Measurements from ENCODE around the gene KRT33B. TPM values are rescaled to one million over a fixed set of nuclear protein-coding genes. Genes with fewer than 3 reads are reported as not detected.

Gene KRT33B
- total RNA-seq, 1 experiment from 2014 or later: not detected

DNA sequence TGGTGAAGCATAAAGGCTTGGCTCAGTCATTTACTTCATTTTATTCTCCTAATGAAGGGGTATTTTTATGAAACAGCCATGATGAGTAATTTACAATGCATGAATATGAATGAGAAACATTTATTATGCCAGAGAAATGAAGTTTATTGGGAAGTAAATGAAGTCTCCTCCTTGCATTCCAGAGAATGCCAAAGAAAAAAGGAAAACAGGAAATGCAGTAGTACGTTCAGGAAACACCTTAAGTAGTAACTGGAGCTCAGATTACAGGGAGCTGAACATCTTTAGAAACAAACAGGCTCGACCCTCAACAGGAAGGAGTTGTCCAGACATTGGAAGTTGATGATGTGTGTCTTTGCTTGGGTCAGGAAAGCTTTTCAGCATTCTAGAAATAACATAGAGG is 7.9 kb upstream of the KRT33B start:
- peaks cover 9% of the 10 kb centered on the region for H3K27me3 Mint-ChIP-seq (ENCODE audit: low read depth)
- Histone ChIP-seq H4K91ac (ENCODE audit: insufficient read length, low read depth, low read length) (no peak overlapping the region), H4K20me1 (ENCODE audit: control insufficient read depth, insufficient read depth, insufficient read length) (no peaks in the 10 kb centered on the region), H2BK5ac (ENCODE audit: insufficient read length, low read length) (no peak overlapping the region), H3K79me1 (ENCODE audit: insufficient read depth, low read depth, low read length, poor library complexity, severe bottlenecking) (no peaks in the 10 kb centered on the region), H2AK5ac (ENCODE audit: insufficient read length, low read length) (no peak overlapping the region), H3K14ac (ENCODE audit: insufficient read depth, low read length) (no peak overlapping the region), H3K9ac (ENCODE audit: extremely low read depth, insufficient read length, low read length) (no peak overlapping the region), H2BK15ac (ENCODE audit: low read depth, low read length) (no peak overlapping the region), H3K27ac (ENCODE audit: insufficient read length, low read depth, low read length) (no peak overlapping the region), H3K27me3 (ENCODE audit: insufficient read depth, low read length) (no peaks in the 10 kb centered on the region), H4K5ac (ENCODE audit: insufficient read length, low read depth, low read length) (no peak overlapping the region), H3K79me2 (ENCODE audit: insufficient read depth, low read length) (no peaks in the 10 kb centered on the region), H2AFZ (ENCODE audit: low read length) (no peak overlapping the region), H3T11ph (ENCODE audit: low read length) (no peak overlapping the region), H3K9me3 (ENCODE audit: control insufficient read depth, low read depth, low read length) (no peaks in the 10 kb centered on the region), H3K4ac (ENCODE audit: low read depth, low read length) (no peak overlapping the region), H3K18ac (ENCODE audit: insufficient read length, low read depth, low read length) (no peak overlapping the region), H2BK120ac (ENCODE audit: low read depth, low read length, poor library complexity, severe bottlenecking) (no peak overlapping the region), H2BK12ac (ENCODE audit: insufficient read length, low read depth, low read length) (no peak overlapping the region), H3K23me2 (ENCODE audit: insufficient read length, low read depth, low read length, poor library complexity, severe bottlenecking) (no peaks in the 10 kb centered on the region), H3K23ac (ENCODE audit: insufficient read length, low read depth, low read length) (no peak overlapping the region), H3K4me2 (ENCODE audit: insufficient read depth, insufficient read length, low read length) (no peak overlapping the region), H2BK20ac (ENCODE audit: low read depth, low read length, poor library complexity, severe bottlenecking) (no peak overlapping the region), H3K56ac (ENCODE audit: insufficient read length, low read depth, low read length) (no peak overlapping the region), H3K4me1 (ENCODE audit: insufficient read depth, low read length) (peaks cover 7% of the 10 kb centered on the region; the same call in 1 of the 2 replicates), H4K8ac (replicated peaks; ENCODE audit: insufficient read length, low read depth, low read length) (no peak overlapping the region)
- H3K9me3 Mint-ChIP-seq: peaks cover 0 to 6% of the 10 kb centered on the region in 2 experiments; a peak in 3 of 5 replicates
- peaks cover 0 to 6% of the 10 kb centered on the region in 2 experiments; a peak in 2 of 4 replicates for H3K4me1 Mint-ChIP-seq
- no peak for DNase-seq
- TF ChIP-seq, protein P1, sequence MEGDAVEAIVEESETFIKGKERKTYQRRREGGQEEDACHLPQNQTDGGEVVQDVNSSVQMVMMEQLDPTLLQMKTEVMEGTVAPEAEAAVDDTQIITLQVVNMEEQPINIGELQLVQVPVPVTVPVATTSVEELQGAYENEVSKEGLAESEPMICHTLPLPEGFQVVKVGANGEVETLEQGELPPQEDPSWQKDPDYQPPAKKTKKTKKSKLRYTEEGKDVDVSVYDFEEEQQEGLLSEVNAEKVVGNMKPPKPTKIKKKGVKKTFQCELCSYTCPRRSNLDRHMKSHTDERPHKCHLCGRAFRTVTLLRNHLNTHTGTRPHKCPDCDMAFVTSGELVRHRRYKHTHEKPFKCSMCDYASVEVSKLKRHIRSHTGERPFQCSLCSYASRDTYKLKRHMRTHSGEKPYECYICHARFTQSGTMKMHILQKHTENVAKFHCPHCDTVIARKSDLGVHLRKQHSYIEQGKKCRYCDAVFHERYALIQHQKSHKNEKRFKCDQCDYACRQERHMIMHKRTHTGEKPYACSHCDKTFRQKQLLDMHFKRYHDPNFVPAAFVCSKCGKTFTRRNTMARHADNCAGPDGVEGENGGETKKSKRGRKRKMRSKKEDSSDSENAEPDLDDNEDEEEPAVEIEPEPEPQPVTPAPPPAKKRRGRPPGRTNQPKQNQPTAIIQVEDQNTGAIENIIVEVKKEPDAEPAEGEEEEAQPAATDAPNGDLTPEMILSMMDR (conservative IDR thresholded peaks at IDR 0.05): no peak
- H3K27ac Mint-ChIP-seq: no peak overlapping the region; a peak in 1 of 7 replicates
- peaks cover 0 to 2% (median 0%) of the 10 kb centered on the region in 3 experiments; a peak in 1 of 7 replicates for H3K36me3 Mint-ChIP-seq (ENCODE audit: insufficient read depth in 1 of 3, low read depth in 3 of 3)
- H3K4me3 Mint-ChIP-seq: no peak overlapping the region
- WGBS (ENCODE audit: extremely low coverage, insufficient read length, low lambda C conversion rate): no CpG with 5 or more reads among the region's 2 CpGs

All from H9 (cell line).